NCI-H1436 (cell line): ENCODE results near the gene GNPDA2.
"Not testable (repeated sequence)": the region's sequence is repeated elsewhere in the genome, so short reads cannot be mapped to it uniquely, and the experiment has no call there.

Experiments
- DNase-seq: peaks from one replicate; lab custom pipeline; 2025; lab: John Stamatoyannopoulos, UW

The GNPDA2 gene

GRCh38 chr4:44726038-44726871, at the start of gene GNPDA2:
Gene GNPDA2 (minus strand): TSS chr4:44726556. CDS start chr4:44722207, 4,349 bp downstream.
- DNase-seq, result peak; percentile 76

DNA sequence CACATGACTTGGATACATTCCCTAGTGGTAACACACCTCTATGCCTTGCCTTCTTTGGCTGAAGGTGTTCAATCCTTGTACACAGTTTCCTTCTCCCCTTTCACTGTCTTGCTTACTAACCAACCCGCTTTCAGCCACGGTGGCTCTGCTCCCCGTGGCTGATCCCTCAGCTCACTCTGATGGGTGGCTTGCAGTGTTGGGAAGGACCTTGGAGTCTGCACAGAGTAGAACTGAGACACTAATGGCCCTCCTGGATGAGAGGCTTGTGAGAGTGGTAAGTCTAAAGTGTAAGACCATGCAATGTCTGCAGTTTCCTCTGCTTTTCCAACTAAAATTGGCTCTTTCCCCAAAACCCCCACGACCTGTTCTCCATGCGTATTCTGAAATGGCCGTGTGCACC, 46.0 kb upstream of the GNPDA2 start:
- DNase-seq, result no peak

DNA sequence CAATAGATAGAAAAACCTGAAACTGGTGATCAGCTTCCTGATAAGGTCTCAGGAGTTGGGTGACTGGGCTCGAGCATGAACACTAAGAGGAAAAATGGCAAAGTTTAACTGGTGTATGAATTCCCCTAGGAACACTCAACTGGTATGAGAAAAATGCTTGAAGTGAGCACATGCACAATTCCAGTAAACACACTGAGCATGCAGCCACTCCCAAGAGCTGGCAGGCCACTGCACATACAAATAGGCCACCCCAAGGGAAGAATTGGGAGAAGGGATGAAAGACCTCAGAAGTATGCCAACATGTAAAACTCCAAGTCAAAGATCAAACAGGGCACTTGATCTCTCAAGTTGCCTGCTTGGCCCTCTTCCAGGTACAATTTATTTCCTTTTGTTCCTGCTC, 45.4 kb upstream of the GNPDA2 start:
- no peak for DNase-seq

GRCh38 chr4:44766453-44766852, 40.1 kb upstream of the GNPDA2 start:
- no peak for DNase-seq

DNA sequence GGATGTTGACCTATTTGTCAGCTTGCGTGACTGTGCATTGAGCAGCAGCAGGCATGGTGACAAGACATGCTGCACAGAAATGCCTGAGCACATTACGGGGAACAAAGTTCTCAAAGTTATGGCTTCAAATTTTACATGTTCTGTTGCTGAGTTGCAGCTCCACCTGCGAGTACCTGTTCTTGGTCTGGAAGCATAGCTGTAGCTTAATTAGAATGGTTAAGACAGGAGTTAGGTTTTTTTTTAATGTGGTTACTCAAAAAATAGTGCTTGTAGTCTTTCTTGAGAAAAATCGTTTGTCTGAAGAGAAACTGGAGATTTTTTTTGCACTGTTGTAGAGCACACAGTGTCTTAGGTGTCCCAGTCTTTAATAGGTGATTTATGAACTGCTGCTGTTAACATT, 38.8 kb upstream of the GNPDA2 start:
- no peak for DNase-seq

GRCh38 chr4:44761306-44761705, 35.0 kb upstream of the GNPDA2 start:
- DNase-seq, result no peak

GRCh38 chr4:44760142-44760898, 34.0 kb upstream of the GNPDA2 start:
- peak; percentile 3 for DNase-seq

- DNase-seq, result no peak
These were observed 30.2 kb upstream of the GNPDA2 start for GRCh38 chr4:44756559-44756958.

DNA sequence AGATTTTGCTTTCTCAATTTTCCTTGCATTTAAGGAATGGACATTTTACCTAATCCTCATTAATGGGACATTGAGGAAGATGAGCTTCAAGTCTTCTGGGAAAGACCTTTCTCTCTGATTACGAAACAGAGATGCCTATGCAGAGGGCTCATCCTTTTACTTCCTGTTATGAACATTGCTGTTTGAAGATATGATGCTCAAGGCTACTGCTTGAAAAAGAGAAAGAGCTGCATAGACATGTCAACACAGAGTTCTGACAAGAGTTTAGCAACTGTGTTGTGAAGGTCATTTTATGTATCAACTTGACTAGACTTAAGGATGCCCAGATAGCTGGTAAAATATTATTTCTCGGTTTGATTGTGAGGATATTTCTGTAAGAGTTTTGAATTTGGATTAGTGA, 13.8 kb upstream of the GNPDA2 start:
- DNase-seq, result no peak

DNA sequence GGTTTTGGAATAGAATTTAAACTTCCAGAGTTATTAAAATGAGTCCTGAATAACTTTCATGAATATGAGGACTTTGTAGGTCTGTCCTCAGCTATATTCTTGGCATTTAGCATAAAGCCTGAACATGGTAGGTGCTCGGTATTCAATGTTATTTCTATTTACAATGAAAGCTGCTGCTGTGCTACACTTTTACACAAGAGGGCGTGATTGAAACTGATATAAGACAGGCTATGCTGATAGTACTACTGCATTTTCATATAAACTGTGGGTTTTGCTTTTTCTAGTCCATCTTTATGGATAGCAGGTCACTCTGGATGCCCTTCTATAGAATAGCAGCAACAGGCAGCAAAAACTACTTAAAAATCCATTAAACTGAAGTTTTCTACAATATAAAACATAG, 12.3 kb upstream of the GNPDA2 start:
- no peak for DNase-seq

GRCh38 chr4:44736900-44737299, 10.5 kb upstream of the GNPDA2 start:
- no peak for DNase-seq

DNA sequence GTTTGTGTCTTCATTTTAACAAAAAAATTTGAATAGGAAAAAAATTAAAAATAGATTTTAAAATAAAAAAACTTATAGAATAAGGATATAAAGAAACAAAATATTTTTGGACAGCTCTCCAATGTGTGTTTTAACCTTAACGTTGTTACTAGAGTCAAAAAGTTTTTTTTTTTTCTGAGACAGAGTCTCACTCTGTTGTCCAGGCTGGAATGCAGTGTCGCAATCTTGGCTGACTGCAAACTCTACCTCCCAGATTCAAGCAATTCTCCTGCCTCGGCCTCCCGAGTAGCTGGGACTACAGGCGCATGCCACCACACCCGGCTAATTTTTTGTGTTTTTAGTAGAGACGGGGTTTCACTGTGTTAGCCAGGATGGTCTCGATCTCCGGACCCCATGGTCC, 2.3 kb upstream of the GNPDA2 start:
- not testable (repeated sequence) for DNase-seq

GRCh38 chr4:44727471-44727870, 1.1 kb upstream of the GNPDA2 start:
- DNase-seq, result no peak

DNA sequence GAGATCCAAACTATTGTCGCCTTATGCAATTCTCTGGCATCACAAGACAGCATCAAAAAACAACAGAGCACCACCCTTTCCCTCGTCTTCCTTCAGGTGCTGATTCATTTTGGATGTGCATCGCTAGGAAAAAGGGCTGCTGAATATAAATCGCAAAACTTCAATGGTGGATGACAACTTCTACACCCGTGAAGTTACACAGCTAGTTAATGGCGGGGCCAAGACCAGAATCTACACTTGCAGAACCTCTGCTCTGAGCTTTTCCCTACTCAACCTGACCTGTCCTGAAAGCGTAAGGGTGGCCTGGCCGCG, 674 bp downstream of the GNPDA2 start:
- no peak for DNase-seq

DNA sequence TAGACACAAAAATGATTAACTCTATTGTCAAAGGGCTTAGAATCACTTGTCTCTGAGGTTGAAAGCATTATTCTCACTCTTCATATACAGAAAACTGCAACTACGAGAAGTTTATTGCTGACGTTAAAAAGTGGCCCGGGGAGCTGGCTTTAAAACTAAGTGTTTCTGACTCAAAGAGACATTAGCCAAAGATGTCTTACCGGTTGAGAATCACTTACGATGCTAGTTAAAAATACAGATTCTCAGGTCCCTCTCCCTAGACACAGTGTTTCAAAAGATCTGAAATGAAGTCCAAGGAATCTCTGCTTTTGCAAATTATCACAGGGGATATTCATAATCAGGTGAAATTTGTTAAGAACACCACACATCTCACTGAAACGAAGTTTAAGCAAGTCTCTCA, 1.2 kb downstream of the GNPDA2 start:
- DNase-seq, result no peak

DNA sequence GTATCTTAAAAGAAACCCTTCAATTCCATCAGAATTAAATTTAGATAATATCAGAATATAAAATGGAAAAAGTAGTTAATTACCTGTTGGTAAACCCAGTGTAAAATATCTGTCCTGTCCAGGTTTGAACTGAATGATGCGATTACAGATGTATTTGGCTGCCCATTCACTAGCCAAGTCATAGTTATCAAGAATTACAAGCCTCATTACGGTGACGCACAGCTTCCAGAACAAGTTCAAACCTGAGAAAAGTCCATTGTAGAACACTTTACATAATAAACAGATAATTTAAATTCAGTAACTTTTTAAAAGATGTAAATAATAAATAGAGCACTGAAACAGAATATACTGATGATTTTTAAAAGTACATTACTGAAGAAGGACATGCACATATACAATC, 4.4 kb downstream of the GNPDA2 start:
- DNase-seq, result no peak

GRCh38 chr4:44720371-44720770, 6.0 kb downstream of the GNPDA2 start:
- peak; percentile 50 for DNase-seq

DNA sequence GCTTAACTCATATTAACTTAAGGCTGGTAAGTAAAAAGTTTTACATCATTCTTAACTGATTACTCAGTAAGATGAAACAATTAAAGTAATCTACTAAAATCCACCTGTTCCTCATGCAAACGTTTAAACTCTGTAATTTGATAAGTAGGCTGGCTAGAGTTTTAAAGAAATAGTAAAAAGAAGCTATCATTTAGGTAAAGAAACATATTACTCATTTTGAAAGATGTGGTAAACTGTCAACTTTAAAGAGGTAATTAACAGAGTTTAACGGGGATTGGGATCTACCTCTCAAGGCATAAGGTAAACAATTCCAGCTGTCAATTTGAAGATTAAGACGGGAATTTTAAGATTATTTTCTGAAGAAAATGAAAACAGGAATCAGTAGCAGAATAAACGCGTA, 9.8 kb downstream of the GNPDA2 start:
- no peak for DNase-seq

GRCh38 chr4:44713125-44713524, 13.2 kb downstream of the GNPDA2 start:
- no peak for DNase-seq

DNA sequence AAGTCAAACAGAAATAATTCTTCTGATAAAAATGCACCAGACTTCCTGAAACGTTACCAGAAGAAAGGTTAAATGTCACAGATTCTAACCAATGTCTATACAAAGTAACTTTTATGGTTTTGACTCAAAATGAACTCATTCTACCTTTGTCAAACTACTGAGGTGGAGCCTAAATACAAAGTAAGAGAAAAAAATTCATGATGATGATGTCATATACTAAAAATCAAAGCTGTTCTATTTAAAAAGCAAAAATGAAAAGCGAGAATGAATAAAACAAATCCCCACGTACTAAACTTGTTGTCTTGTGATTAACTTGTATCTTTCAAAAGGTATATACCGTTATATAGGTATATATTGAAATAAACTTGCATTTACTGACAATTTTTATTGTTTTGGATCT, 21.7 kb downstream of the GNPDA2 start:
- no peak for DNase-seq

DNA sequence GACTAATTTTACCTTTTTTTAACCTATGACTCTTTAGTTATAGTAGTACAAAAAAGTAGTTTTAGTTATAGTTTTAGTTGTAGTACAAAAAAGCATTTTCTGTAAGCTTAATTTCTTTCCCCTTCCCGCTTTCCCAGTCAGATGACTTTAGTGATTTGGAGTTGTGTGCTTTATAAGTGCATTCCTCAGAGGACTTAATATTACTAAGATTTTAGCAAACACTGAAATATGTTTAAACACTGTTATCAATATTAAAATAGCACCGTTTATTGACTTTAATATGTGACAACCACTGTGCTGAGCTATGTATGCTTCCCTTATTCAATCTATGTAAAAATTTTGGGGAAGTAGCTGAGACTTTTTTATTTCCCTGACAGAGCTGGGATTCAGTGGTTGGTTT, 25.3 kb downstream of the GNPDA2 start:
- no peak for DNase-seq

GRCh38 chr4:44700427-44700826, 25.9 kb downstream of the GNPDA2 start:
- no peak for DNase-seq

GRCh38 chr4:44684648-44685047, 41.7 kb downstream of the GNPDA2 start:
- no peak for DNase-seq

DNA sequence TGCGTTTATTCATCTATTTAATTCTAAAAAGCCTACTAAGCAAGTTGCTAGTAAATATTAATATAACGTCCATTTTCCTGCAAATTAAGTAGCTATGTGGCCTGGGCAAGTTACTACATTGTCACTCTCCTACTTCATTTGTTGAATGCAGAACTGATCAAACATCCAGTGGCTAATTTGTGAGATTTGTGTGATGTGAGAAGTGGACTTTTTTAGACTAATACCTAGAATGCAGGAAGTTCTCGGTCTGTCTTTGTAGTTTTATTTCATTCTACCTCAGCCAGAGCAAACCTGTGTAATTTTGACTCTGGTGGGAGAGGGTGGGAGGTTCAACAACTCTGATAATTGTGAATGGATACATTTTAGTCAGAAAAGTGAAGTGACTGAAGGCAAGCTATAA, 47.3 kb downstream of the GNPDA2 start:
- DNase-seq, result no peak
